Osteoblast (primary cell): ENCODE measurements around the gene BCL2L2. TPM values are rescaled to one million over a fixed set of nuclear protein-coding genes. Genes with fewer than 3 reads are reported as not detected.

Experiments used
- DNase-seq: peaks from one replicate; pipeline ENCODE4 v3.0.0; 2011; ENCODE audit warnings: low spot score, mixed read lengths; ENCODE audit not compliant: insufficient read length; ENCODE audit errors: missing footprints
- H2AFZ ChIP-seq: 2 replicates; pipeline ENCODE4 v1.6.0; 2011; ENCODE audit warnings: mild to moderate bottlenecking, low read length
- H3K27ac ChIP-seq: 2 replicates; pipeline ENCODE4 v1.5.1; 2011; ENCODE audit warnings: mild to moderate bottlenecking, low read depth, low read length, moderate library complexity
- H3K27me3 ChIP-seq: 2 replicates; pipeline ENCODE4 v1.6.0; 2012; ENCODE audit warnings: mild to moderate bottlenecking, control low read depth, inconsistent platforms, low read length, moderate library complexity; ENCODE audit not compliant: insufficient read depth
- H3K36me3 ChIP-seq: 2 replicates; pipeline ENCODE4 v1.5.1; 2011; ENCODE audit warnings: mild to moderate bottlenecking, low read length, control low read depth, moderate library complexity; ENCODE audit not compliant: insufficient read depth
- H3K4me1 ChIP-seq: 2 replicates; pipeline ENCODE4 v1.5.1; 2011; ENCODE audit warnings: mild to moderate bottlenecking, low read length, control low read depth, moderate library complexity; ENCODE audit not compliant: insufficient read depth
- H3K4me2 ChIP-seq: 2 replicates; pipeline ENCODE4 v1.6.0; 2011; ENCODE audit warnings: mild to moderate bottlenecking, low read length; ENCODE audit not compliant: insufficient read depth
- H3K4me3 ChIP-seq: fragments of 200-600 bp; sonication (generic); 3 replicates; pipeline ENCODE4 v1.5.1; 2012; ENCODE audit warnings: mild to moderate bottlenecking, low read length, inconsistent platforms; ENCODE audit not compliant: insufficient read depth
- H3K79me2 ChIP-seq: 2 replicates; pipeline ENCODE4 v1.6.0; 2012; ENCODE audit warnings: mild to moderate bottlenecking, low read length, control low read depth, inconsistent platforms; ENCODE audit not compliant: insufficient read depth
- H3K9me3 ChIP-seq: 2 replicates; pipeline ENCODE4 v1.5.1; 2011; ENCODE audit warnings: low read depth, low read length, control low read depth
- H4K20me1 ChIP-seq: 2 replicates; pipeline ENCODE4 v1.6.0; 2012; ENCODE audit warnings: mild to moderate bottlenecking, low read length, control low read depth; ENCODE audit not compliant: insufficient read depth
- CTCF ChIP-seq: IDR thresholded peaks from 2 replicates; pipeline ENCODE4 v1.5.1; 2011; ENCODE audit warnings: mild to moderate bottlenecking, low read depth, low read length, moderate library complexity; ENCODE audit errors: extremely low read depth
- total RNA-seq: library from RNA; depleted of rRNA; stranded (reverse); fragments of >200 nt; gene quantifications from 2 replicates; pipeline ENCODE4 v1.2.3, GENCODE V29; 2012

BCL2L2 gene
- total RNA-seq, 1 donor: 19.5 TPM

GRCh38 chr14:23348297-23348655 lies 41.6 kb downstream of the BCL2L2 start:
- Histone ChIP-seq H3K4me3 (no peak overlapping the region), H2AFZ (no peak overlapping the region), H3K36me3 (no peaks in the 10 kb centered on the region), H3K4me2 (no peak overlapping the region), H3K4me1 (peaks cover 7% of the 10 kb centered on the region), H4K20me1 (peaks cover 5% of the 10 kb centered on the region), H3K27me3 (no peaks in the 10 kb centered on the region), H3K27ac (no peak overlapping the region), H3K79me2 (no peaks in the 10 kb centered on the region), H3K9me3 (no peaks in the 10 kb centered on the region)
- no peak for TF ChIP-seq CTCF
- DNase-seq: peak; percentile 63

- peaks cover 5% of the 10 kb centered on the region for H4K20me1 ChIP-seq
These were observed 42.7 kb downstream of the BCL2L2 start for GRCh38 chr14:23349156-23349845.

GRCh38 chr14:23351681-23352505 lies 45.3 kb downstream of the BCL2L2 start:
- H3K36me3 ChIP-seq: no peaks in the 10 kb centered on the region
- no peaks in the 10 kb centered on the region for H3K79me2 ChIP-seq
- no peak for TF ChIP-seq CTCF
- no peak overlapping the region for H3K27ac ChIP-seq
- H2AFZ ChIP-seq: peak overlapping the region; percentile 30
- DNase-seq: peak; percentile 85
- H3K4me1 ChIP-seq: peaks cover 7% of the 10 kb centered on the region
- peaks cover 5% of the 10 kb centered on the region for H4K20me1 ChIP-seq
- peak overlapping the region; percentile 83 for H3K4me2 ChIP-seq
- H3K4me3 ChIP-seq: peak overlapping the region; percentile 79
- H3K27me3 ChIP-seq: no peaks in the 10 kb centered on the region
- H3K9me3 ChIP-seq: no peaks in the 10 kb centered on the region

More at GRCh38 chr14:23349156-23349845, 42.7 kb downstream of the BCL2L2 start:
- Histone ChIP-seq H3K27me3 (no peaks in the 10 kb centered on the region), H3K27ac (no peak overlapping the region), H3K36me3 (no peaks in the 10 kb centered on the region), H3K4me1 (peaks cover 7% of the 10 kb centered on the region), H3K79me2 (no peaks in the 10 kb centered on the region), H3K4me3 (no peak overlapping the region), H3K9me3 (no peaks in the 10 kb centered on the region), H3K4me2 (no peak overlapping the region), H2AFZ (no peak overlapping the region)
- TF ChIP-seq CTCF: no peak
- peak; percentile 74 for DNase-seq
